Uterus (tissue), 4 donors: ENCODE data around the gene TMEM127. TPM values are rescaled to one million over a fixed set of nuclear protein-coding genes. Genes with fewer than 3 reads are reported as not detected.

Experiments used
- DNase-seq, 2 donors: peaks; one replicate each; pipeline ENCODE4 v3.0.0-alpha.2; 2019 to 2020
- H3K27ac ChIP-seq, 2 donors: fragments of 200-600 bp; sonication (generic); 1 replicate in 1 of 2; 2 replicates in 1 of 2; pipeline ENCODE4 v1.5.1; 2016 to 2018
- H3K27me3 ChIP-seq, 2 donors: fragments of 200-600 bp; sonication (generic); one replicate each; pipeline ENCODE4 v1.5.1; 2018 to 2019; ENCODE audit warnings: control low read depth in 1 of 2
- H3K36me3 ChIP-seq, 2 donors: fragments of 200-600 bp; sonication (generic); one replicate each; pipeline ENCODE4 v1.5.1; 2019; ENCODE audit warnings: control low read depth in 1 of 2
- H3K4me1 ChIP-seq, 2 donors: fragments of 200-600 bp; sonication (generic); one replicate each; pipeline ENCODE4 v1.5.1; 2018 to 2019; ENCODE audit warnings: control low read depth in 1 of 2
- H3K4me3 ChIP-seq, 2 donors: fragments of 200-600 bp; sonication (generic); 1 replicate in 1 of 2; 2 replicates in 1 of 2; pipeline ENCODE4 v1.5.1; 2018 to 2019; ENCODE audit warnings: mild to moderate bottlenecking in 1 of 2
- H3K9me3 ChIP-seq, 2 donors: fragments of 200-600 bp; sonication (generic); one replicate each; pipeline ENCODE4 v1.5.1; 2019; ENCODE audit warnings: control low read depth in 1 of 2
- POLR2A ChIP-seq, 2 donors: fragments of 450-650 bp; IDR thresholded peaks; one replicate each; pipeline ENCODE4 v1.6.1; 2016; ENCODE audit warnings: antibody characterized with exemption in 2 of 2, mild to moderate bottlenecking in 1 of 2, moderate library complexity in 1 of 2
- intact Hi-C: fragments of 100-400 bp; cut with DNase I; formaldehyde crosslinking; loops from one replicate; pipeline ENCODE4 v1.15.1; 2023; ENCODE audit warnings: low total_unique reads
- total RNA-seq, 4 donors: library from RNA; depleted of rRNA in 3 of 4; stranded (reverse); fragments of >200 nt in 3 of 4; gene quantifications; one replicate each; pipeline versions ENCODE4 v1.1.0 to v1.2.4, GENCODE V29; 2014 to 2023
- TF ChIP-seq, protein P1 (sequence below), 4 experiments: fragments of 200-600 bp in 2 of 4; fragments of 450-650 bp in 2 of 4; sonication (generic) in 2 of 4; IDR thresholded peaks; one replicate each; pipeline ENCODE4 v1.5.1; 2016 to 2019; ENCODE audit warnings: antibody characterized with exemption in 4 of 4, mild to moderate bottlenecking in 2 of 4, moderate library complexity in 1 of 4
- donor health status: DM: yes; HTN: yes; CAD: no.

TMEM127 gene
- total RNA-seq, 4 donors from 2014 or later, result 17.0 to 45.4 (median 22.3) TPM

DNA sequence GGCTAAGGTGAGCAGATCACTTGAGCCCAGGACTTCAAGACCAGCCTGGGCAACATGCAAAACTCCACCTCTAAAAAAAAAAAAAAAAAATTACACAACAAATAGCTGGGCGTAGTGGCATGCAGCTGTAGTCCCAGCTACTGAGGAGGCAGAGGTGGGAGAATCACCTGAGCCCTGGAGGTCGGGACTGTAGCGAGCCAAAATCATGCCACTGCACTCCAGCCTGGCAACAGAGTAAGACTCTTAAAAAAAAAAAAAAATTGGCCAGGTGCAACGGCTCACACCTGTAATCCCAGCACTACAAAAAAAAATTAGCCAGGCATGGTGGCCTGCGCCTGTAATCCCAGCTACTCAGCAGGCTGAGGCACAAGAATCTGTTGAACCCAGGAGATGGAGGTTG is 64.5 kb downstream of the TMEM127 start:
- Histone ChIP-seq H3K9me3 (no peaks in the 10 kb centered on the region), H3K27me3 (no peaks in the 10 kb centered on the region), H3K27ac (no peak overlapping the region), H3K36me3 (no peaks in the 10 kb centered on the region), H3K4me1 (peaks cover 5 to 14% of the 10 kb centered on the region in 2 donors), H3K4me3 (no peak overlapping the region)
- TF ChIP-seq POLR2A (IDR thresholded peaks at IDR 0.05), result no peak
- TF ChIP-seq, protein P1, sequence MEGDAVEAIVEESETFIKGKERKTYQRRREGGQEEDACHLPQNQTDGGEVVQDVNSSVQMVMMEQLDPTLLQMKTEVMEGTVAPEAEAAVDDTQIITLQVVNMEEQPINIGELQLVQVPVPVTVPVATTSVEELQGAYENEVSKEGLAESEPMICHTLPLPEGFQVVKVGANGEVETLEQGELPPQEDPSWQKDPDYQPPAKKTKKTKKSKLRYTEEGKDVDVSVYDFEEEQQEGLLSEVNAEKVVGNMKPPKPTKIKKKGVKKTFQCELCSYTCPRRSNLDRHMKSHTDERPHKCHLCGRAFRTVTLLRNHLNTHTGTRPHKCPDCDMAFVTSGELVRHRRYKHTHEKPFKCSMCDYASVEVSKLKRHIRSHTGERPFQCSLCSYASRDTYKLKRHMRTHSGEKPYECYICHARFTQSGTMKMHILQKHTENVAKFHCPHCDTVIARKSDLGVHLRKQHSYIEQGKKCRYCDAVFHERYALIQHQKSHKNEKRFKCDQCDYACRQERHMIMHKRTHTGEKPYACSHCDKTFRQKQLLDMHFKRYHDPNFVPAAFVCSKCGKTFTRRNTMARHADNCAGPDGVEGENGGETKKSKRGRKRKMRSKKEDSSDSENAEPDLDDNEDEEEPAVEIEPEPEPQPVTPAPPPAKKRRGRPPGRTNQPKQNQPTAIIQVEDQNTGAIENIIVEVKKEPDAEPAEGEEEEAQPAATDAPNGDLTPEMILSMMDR (IDR thresholded peaks at IDR 0.05), result no peak
- intact Hi-C loops, result no loop called here
- DNase-seq, result no peak

DNA sequence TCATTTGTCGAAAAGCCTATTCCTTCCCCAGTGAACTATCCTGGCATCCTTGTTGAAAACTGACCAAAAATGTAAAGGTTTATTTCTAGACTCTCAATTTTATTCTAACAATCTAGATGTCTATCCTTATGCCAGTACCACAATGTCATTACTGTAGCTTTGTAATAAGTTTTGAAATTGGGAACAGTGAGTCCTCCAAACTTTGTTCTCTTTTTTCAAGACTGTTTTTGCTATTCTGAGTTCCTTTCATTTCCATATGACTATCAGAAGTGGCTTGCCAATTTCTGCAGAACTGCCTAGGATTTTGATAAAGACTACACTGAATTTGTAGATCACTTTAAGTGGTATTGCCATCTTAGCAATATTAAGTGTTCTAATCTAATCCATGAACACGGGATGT is 66.9 kb downstream of the TMEM127 start:
- Histone ChIP-seq H3K9me3 (no peaks in the 10 kb centered on the region), H3K4me3 (no peak overlapping the region), H3K4me1 (peaks cover 0 to 5% of the 10 kb centered on the region in 2 donors), H3K27ac (no peak overlapping the region), H3K27me3 (no peaks in the 10 kb centered on the region), H3K36me3 (no peaks in the 10 kb centered on the region)
- TF ChIP-seq POLR2A (IDR thresholded peaks at IDR 0.05), result no peak
- TF ChIP-seq, protein P1 (IDR thresholded peaks at IDR 0.05), result no peak
- DNase-seq, result no peak
- intact Hi-C loops, result no loop called here

Other genes starting within 250 kb of the TMEM127 start
- gene GPAT2, start 231.1 kb downstream of the TMEM127 start, total RNA-seq, result 1 to 10 TPM in 3 of 4 donors, not detected in 1; 4.8 to 5.4 (median 5.3) TPM
- 1 to 10 TPM in 2 of 4 donors, under 1 TPM in 1, not detected in 1; 0.51 to 5.4 (median 2.6) TPM for gene ADRA2B, start 149.4 kb downstream of the TMEM127 start, total RNA-seq
- gene ASTL, start 127.5 kb downstream of the TMEM127 start, total RNA-seq, result not detected
- 10 to 100 TPM in 1 of 4 donors, 1 to 10 TPM in 3; 2.4 to 33.3 (median 6.2) TPM for gene DUSP2, start 120.6 kb downstream of the TMEM127 start, total RNA-seq
- 100 to 1,000 TPM in 1 of 4 donors, 10 to 100 TPM in 3; 53.5 to 128 (median 76.4) TPM for gene STARD7, start 57.2 kb downstream of the TMEM127 start, total RNA-seq
- gene CIAO1, start 228 bp upstream of the TMEM127 start, total RNA-seq, result 100 to 1,000 TPM in 2 of 4 donors, 10 to 100 TPM in 2; 60.1 to 113 (median 89.3) TPM
- 100 to 1,000 TPM in 1 of 4 donors, 10 to 100 TPM in 3; 35.0 to 147 (median 65.5) TPM for gene SNRNP200, start 39.5 kb upstream of the TMEM127 start, total RNA-seq
- 10 to 100 TPM in 1 of 4 donors, 1 to 10 TPM in 2, not detected in 1; 1.5 to 14.1 (median 7.3) TPM for gene ITPRIPL1, start 59.3 kb upstream of the TMEM127 start, total RNA-seq
- gene NCAPH, start 69.8 kb upstream of the TMEM127 start, total RNA-seq, result 1 to 10 TPM in 1 of 4 donors, under 1 TPM in 1, not detected in 2; 0.82 to 9.7 TPM
- gene NEURL3, start 239.4 kb upstream of the TMEM127 start, total RNA-seq, result not detected